Frontal cortex (tissue), 4 donors: Measurements from ENCODE around the gene PCDHA10. TPM values are rescaled to one million over a fixed set of nuclear protein-coding genes. Genes with fewer than 3 reads are reported as not detected.
A peak's percentile ranks its signal among the peaks of the same experiment; 100 is the strongest.

Source experiments
- DNase-seq, 2 donors: peaks; one replicate each; pipeline ENCODE4 v3.0.0; 2012; ENCODE audit warnings: low spot score in 2 of 2
- FAIRE-seq: peaks from 2 replicates; lab custom pipeline; 2012; peaks lifted over from hg19 to GRCh38; lab: Jason Lieb, UNC
- total RNA-seq: library from RNA; depleted of rRNA; stranded (reverse); fragments of >200 nt; gene quantifications from one replicate; pipeline ENCODE4 v1.2.3, GENCODE V29; 2014
- donor health status: control.
- donor health status: control.
- donor health status: control.

Gene PCDHA10
- total RNA-seq, 1 donor from 2014 or later: 10.6 TPM

DNA sequence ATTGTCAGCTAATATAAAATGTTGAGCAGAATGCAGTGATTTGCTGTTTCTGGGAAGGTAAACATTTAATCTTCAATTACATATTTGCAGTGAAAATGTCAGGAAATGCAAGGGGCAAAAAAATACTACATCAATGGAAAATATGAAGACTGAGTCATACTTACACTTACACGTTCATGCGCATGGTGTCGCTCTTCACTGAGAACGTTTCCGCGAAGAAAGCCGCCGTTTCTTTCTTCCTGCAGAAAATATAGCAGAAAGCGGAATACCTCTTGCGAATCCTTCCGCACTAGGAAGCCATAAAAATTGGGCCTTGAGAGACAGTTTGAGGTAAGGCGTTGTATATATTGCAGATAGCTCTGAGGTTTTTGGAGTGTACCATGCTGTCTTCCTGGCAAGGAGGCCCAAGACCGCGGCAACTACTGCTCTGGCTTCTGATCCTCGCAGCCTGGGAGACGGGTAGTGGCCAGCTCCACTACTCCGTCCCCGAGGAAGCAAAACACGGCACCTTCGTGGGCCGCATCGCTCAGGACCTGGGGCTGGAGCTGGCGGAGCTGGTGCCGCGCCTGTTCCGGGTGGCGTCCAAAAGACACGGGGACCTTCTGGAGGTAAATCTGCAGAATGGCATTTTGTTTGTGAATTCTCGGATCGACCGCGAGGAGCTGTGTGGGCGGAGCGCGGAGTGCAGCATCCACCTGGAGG lies 26.3 kb downstream of the PCDHA10 start, which contains the start of gene PCDHA13:
Gene PCDHA13, plus strand, starts transcription at position 236 of the 702 bp plus-strand sequence. Its CDS starts 145 bp downstream, at position 381.
- FAIRE-seq (no peak), DNase-seq (peak; percentile 44 to 59)

DNA sequence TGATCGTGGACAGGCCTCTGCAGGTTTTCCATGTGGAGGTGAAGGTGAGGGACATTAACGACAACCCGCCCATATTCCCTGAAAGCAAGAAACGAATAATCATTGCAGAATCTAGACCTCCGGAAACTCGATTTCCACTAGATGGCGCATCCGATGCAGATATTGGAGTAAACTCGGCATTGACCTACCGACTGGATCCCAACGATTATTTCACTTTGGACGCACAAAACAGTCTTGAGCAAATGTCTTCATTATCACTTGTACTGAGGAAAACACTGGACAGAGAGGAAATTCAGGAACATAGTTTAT lies 26.8 kb downstream of the PCDHA10 start:
- DNase-seq (peak; percentile 33 to 56), FAIRE-seq (no peak)

DNA sequence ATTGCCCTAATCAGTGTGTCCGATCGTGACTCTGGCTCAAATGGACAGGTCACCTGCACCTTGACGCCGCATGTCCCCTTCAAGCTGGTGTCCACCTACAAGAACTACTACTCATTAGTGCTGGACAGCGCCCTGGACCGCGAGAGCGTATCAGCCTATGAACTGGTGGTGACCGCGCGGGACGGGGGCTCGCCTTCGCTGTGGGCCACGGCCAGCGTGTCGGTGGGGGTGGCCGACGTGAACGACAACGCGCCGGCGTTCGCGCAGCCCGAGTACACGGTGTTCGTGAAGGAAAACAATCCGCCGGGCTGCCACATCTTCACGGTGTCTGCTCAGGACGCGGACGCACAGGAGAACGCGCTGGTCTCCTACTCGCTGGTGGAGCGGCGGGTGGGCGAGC lies 27.7 kb downstream of the PCDHA10 start:
- FAIRE-seq (no peak), DNase-seq (no peak)

DNA sequence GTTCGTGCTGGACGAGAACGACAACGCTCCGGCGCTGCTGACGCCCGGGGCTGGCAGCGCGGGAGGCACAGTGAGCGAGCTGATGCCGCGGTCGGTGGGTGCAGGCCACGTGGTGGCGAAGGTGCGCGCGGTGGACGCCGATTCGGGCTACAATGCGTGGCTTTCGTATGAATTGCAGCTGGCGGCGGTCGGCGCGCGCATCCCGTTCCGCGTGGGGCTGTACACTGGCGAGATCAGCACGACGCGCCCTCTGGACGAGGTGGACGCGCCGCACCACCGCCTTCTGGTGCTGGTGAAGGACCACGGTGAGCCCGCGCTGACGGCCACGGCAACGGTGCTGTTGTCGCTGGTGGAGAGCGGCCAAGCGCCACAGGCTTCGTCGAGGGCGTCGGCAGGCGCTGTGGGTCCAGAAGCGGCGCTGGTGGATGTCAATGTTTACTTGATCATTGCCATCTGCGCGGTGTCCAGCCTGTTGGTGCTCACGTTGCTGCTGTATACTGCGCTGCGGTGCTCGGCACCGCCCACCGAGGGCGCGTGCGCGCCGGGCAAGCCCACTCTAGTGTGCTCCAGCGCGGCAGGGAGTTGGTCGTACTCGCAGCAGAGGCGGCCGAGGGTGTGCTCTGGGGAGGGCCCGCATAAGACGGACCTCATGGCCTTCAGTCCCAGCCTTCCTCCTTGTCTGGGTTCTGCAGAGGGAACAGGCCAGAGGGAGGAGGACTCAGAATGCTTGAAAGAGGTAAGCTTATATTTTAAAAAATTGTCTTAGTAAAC lies 28.4 kb downstream of the PCDHA10 start:
- DNase-seq (no peak), FAIRE-seq (no peak)

DNA sequence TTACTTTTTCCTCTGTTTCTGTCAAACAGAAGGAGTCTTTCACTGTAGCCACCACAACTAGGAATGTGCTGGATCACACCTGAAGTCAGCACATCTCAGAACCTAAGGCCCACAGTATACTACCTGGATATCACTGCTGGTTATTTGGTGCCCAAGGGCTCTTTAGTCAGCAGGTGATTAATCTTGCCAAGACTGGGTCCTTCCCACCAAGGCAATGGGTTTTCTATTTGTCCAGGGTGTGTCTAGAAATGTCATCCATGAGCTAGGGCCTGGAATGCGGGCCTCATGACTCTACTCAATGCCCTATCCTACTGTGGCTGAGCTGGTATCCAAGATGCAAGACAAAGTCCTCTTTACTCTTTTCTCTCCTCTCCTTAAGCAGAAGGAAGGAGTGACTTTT lies 60.6 kb downstream of the PCDHA10 start:
- no peak for FAIRE-seq
- no peak for DNase-seq

Other genes with a start within 250 kb of the PCDHA10 start
- 11.4 TPM for gene CD14, start 222.7 kb upstream of the PCDHA10 start, total RNA-seq
- 5.7 TPM for gene TMCO6, start 216.4 kb upstream of the PCDHA10 start, total RNA-seq
- gene NDUFA2, start 208.3 kb upstream of the PCDHA10 start, total RNA-seq: 28.5 TPM
- gene IK, start 208.1 kb upstream of the PCDHA10 start, total RNA-seq: 83.6 TPM
- 12.6 TPM for gene WDR55, start 191.0 kb upstream of the PCDHA10 start, total RNA-seq
- 0.82 TPM for gene DND1, start 182.3 kb upstream of the PCDHA10 start, total RNA-seq
- gene HARS1, start 164.5 kb upstream of the PCDHA10 start, total RNA-seq: 74.2 TPM
- gene HARS2, start 164.4 kb upstream of the PCDHA10 start, total RNA-seq: 25.7 TPM
- 68.1 TPM for gene ZMAT2, start 155.4 kb upstream of the PCDHA10 start, total RNA-seq
- 8.6 TPM for gene PCDHA1, start 69.8 kb upstream of the PCDHA10 start, total RNA-seq
- 10.6 TPM for gene PCDHA2, start 61.0 kb upstream of the PCDHA10 start, total RNA-seq
- gene PCDHA3, start 54.8 kb upstream of the PCDHA10 start, total RNA-seq: 16.3 TPM
- 12.2 TPM for gene PCDHA4, start 48.8 kb upstream of the PCDHA10 start, total RNA-seq
- gene PCDHA5, start 34.3 kb upstream of the PCDHA10 start, total RNA-seq: 8.2 TPM
- gene PCDHA6, start 27.9 kb upstream of the PCDHA10 start, total RNA-seq: 17.1 TPM
- gene PCDHA7, start 21.6 kb upstream of the PCDHA10 start, total RNA-seq: 15.5 TPM
- 8.2 TPM for gene PCDHA8, start 14.7 kb upstream of the PCDHA10 start, total RNA-seq
- gene PCDHA9, start 7.5 kb upstream of the PCDHA10 start, total RNA-seq: 9.8 TPM
- 29.3 TPM for gene PCDHA11, start 13.1 kb downstream of the PCDHA10 start, total RNA-seq
- gene PCDHA12, start 19.4 kb downstream of the PCDHA10 start, total RNA-seq: 11.0 TPM
- 13.5 TPM for gene PCDHA13, start 26.2 kb downstream of the PCDHA10 start, total RNA-seq
- gene PCDHAC1, start 70.4 kb downstream of the PCDHA10 start, total RNA-seq: 76.2 TPM
- gene PCDHAC2, start 110.6 kb downstream of the PCDHA10 start, total RNA-seq: 29.8 TPM
- 0.82 TPM for gene PCDHB1, start 195.5 kb downstream of the PCDHA10 start, total RNA-seq
- gene PCDHB2, start 238.7 kb downstream of the PCDHA10 start, total RNA-seq: 13.0 TPM
- gene PCDHB3, start 244.6 kb downstream of the PCDHA10 start, total RNA-seq: 11.0 TPM